Measurements from ENCODE around the gene SDR9C7. TPM values are rescaled to one million over a fixed set of nuclear protein-coding genes. Genes with fewer than 3 reads are reported as not detected.
"Not testable (repeated sequence)": the region's sequence is repeated elsewhere in the genome, so short reads cannot be mapped to it uniquely, and the experiment has no call there.

Gene SDR9C7
- total and polyA plus RNA-seq, 12 donors = 0.06 TPM; not detected in 11

DNA sequence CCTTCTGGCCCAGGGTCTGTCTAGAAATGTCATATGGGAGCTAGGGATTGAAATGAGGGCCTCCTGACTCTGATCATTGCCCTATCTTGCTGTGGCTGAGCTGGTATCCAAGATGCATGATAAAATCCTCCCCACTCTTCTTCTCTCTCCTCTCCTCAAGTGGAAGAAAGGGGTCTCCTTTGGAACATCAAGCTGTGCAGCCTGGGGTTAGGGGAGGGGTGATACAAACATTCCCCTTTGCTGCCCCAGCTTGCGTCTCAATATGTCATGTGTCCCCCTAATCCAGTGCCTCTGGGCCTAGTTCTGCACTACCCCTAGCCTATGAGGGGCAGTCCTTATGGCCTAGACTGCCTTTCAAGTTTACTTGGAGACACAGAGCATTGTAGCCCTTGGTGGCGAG lies 14.7 kb upstream of the SDR9C7 start:
- Histone ChIP-seq H3K9me3 (replicated peaks in 1 of 3) (no peaks in the 10 kb centered on the region), H3K4me3 (no peak overlapping the region), H3K4me1 (replicated peaks in 1 of 2) (no peaks in the 10 kb centered on the region), H3K36me3 (replicated peaks in 1 of 2) (no peaks in the 10 kb centered on the region), H3K27me3 (no peaks in the 10 kb centered on the region), H3K27ac (no peak overlapping the region)
- TF ChIP-seq CTCF (IDR thresholded peaks at IDR 0.05) = no peak
- TF ChIP-seq POLR2A (IDR thresholded peaks at IDR 0.05) = no peak
- DNase-seq = no peak
- intact Hi-C loops (cut with DNase I) = no loop called here
- 91 to 100% (median 94%) methylated on average over 2 of the region's 2 CpGs for WGBS, 4 donors

- H3K36me3 ChIP-seq (replicated peaks in 1 of 2) = no peaks in the 10 kb centered on the region
- no peaks in the 10 kb centered on the region for H3K9me3 ChIP-seq (replicated peaks in 1 of 3)
- DNase-seq = no peak
- no peak overlapping the region for H3K27ac ChIP-seq
- no peaks in the 10 kb centered on the region for H3K4me1 ChIP-seq (replicated peaks in 1 of 2)
- no peak overlapping the region for H3K4me3 ChIP-seq
- intact Hi-C loops (cut with DNase I) = no loop called here
- no peaks in the 10 kb centered on the region for H3K27me3 ChIP-seq
- TF ChIP-seq POLR2A (IDR thresholded peaks at IDR 0.05) = no peak
- no peak for TF ChIP-seq CTCF (IDR thresholded peaks at IDR 0.05)
Observed at GRCh38 chr12:56948457-56948777, 14.2 kb upstream of the SDR9C7 start.

DNA sequence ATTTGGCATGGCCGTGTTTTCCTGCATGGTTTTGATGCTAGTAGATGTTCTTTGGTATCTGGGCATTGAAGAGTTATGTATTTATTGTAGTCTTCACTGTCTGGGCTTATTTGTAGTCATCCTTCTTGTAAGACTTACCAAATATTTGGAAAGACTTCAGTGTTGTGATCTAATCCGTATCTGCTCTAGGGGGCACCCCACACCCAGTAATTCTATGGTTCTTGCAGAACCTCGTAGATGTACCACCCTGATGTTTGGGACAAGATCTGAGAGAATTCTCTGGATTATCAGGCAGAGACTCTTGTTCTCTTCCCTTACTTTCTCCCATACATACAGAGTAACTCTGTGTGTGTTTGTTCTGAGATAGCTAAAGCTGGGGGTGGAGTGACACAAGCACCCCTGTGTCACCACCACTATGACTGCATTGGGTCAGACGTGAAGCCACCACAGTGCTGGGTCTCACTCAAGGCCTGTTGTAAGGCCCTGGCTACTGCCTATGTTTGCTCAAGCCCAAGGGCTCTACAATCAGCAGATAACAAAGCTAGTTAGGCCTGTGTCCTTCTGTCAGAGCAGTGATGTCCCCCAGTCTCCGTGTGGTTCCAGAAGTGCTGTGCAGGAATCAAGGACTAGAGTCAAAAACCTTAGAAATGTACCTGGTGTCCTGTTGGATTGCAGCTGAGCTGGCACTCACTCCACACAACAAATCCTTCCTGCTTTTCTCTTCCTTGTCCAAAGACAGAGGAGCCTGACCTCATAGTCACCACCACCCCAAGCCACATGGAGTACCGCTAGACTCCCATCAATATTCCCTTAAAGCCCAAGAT lies 13.6 kb upstream of the SDR9C7 start:
- Histone ChIP-seq H3K27me3 (no peaks in the 10 kb centered on the region), H3K4me1 (replicated peaks in 1 of 2) (no peaks in the 10 kb centered on the region), H3K27ac (no peak overlapping the region), H3K36me3 (replicated peaks in 1 of 2) (no peaks in the 10 kb centered on the region), H3K4me3 (no peak overlapping the region), H3K9me3 (replicated peaks in 1 of 3) (no peaks in the 10 kb centered on the region)
- 82 to 85% (median 84%) methylated on average over 6 of the region's 6 CpGs for WGBS, 4 donors
- intact Hi-C loops (cut with DNase I) = no loop called here
- TF ChIP-seq CTCF (IDR thresholded peaks at IDR 0.05) = no peak
- TF ChIP-seq POLR2A (IDR thresholded peaks at IDR 0.05) = no peak
- no peak for DNase-seq

- no peak for DNase-seq
- intact Hi-C loops (cut with DNase I) = no loop called here
- H3K27me3 ChIP-seq = no peaks in the 10 kb centered on the region
- H3K9me3 ChIP-seq (replicated peaks in 1 of 3) = no peaks in the 10 kb centered on the region
- H3K27ac ChIP-seq = no peak overlapping the region
- 88 to 94% (median 92%) methylated on average over 4 of the region's 4 CpGs for WGBS, 4 donors
- H3K4me3 ChIP-seq = no peak overlapping the region
- peaks cover 9 to 10% of the 10 kb centered on the region in 2 donors for H3K4me1 ChIP-seq (replicated peaks in 1 of 2)
- H3K36me3 ChIP-seq (replicated peaks in 1 of 2) = no peaks in the 10 kb centered on the region
- no peak for TF ChIP-seq CTCF (IDR thresholded peaks at IDR 0.05)
- no peak for TF ChIP-seq POLR2A (IDR thresholded peaks at IDR 0.05)
Observed at GRCh38 chr12:56943878-56944277, 9.7 kb upstream of the SDR9C7 start.

- intact Hi-C loops (cut with DNase I); H3K4me3 ChIP-seq; H3K27me3 ChIP-seq; H3K36me3 ChIP-seq (replicated peaks in 1 of 2); H3K27ac ChIP-seq; DNase-seq; H3K9me3 ChIP-seq (replicated peaks in 1 of 3); H3K4me1 ChIP-seq (replicated peaks in 1 of 2): not testable (repeated sequence)
- WGBS, 4 donors = 78 to 89% (median 81%) methylated on average over 1 of the region's 1 CpG
Observed at GRCh38 chr12:56943374-56943773, 9.2 kb upstream of the SDR9C7 start.
